Stimulated activated effector memory CD8-positive, alpha-beta T cell treated with anti-CD3 and anti-CD28 coated beads, Interleukin-12 subunit alpha, Interleukin-12 subunit beta, amount 100 ng/mL, for 72 hours (primary cell): ENCODE results near the gene NKD1.

Experiments
- ATAC-seq: fragments of 150-1000 bp; cut with Tn5 transposase; 2 replicates; pipeline ENCODE4 v1.10.0; 2021
- DNase-seq, 2 donors: peaks; one replicate each; pipeline ENCODE4 v3.0.0; 2021 to 2022; ENCODE audit warnings: low spot score in 2 of 2
- H3K27ac Mint-ChIP-seq: one replicate; pipeline ENCODE4 v1.8.0; 2022; ENCODE audit warnings: mild to moderate bottlenecking, mixed read lengths
- H3K36me3 Mint-ChIP-seq: one replicate; pipeline ENCODE4 v1.8.0; 2022; ENCODE audit warnings: mild to moderate bottlenecking, mixed read lengths
- H3K4me1 Mint-ChIP-seq: one replicate; pipeline ENCODE4 v1.8.0; 2022; ENCODE audit warnings: mixed read lengths
- H3K4me3 Mint-ChIP-seq: one replicate; pipeline ENCODE4 v1.8.0; 2022; ENCODE audit warnings: mild to moderate bottlenecking, mixed read lengths
- H3K9me3 Mint-ChIP-seq: one replicate; pipeline ENCODE4 v1.8.0; 2022; ENCODE audit warnings: mixed read lengths

Gene NKD1

DNA sequence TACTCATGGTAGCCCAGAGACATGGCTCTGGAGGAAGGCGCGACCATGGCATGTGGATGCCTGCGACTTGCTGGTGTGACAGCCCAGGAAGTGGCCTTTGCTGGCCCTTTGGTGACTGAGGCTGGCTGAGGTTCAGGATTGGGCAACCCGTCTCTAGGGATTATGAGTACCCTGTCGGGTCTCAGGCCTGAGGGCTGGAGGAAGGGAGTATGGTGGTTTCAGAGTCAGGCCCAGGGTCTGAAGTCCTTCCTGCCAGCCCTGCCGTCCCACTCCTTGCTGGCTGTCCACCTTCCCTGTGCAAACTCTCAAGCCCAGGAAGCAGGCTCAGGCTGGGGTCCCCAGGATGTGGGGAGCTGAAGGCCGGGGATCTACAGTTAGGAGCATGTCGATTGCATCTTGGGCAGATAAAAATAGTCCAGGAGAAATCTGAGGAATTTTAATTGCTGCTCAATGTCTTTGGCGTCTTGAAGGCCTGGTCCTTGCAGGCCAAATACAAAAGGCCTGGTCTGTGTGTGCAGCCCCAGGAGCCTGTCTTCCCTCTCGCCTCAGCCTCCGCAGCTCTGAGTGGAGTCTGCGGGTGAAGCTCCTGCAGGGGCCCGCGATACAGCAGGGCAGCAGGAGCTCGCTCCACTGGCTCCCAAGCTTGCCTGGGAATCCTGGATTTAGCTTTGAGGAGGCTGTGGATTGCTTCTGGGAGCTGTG lies 52.5 kb downstream of the NKD1 start:
- Mint-ChIP-seq H3K4me1 (peaks cover 22% of the 10 kb centered on the region), H3K27ac (peak overlapping the region; percentile 76), H3K9me3 (no peaks in the 10 kb centered on the region), H3K4me3 (no peak overlapping the region), H3K36me3 (no peaks in the 10 kb centered on the region)
- DNase-seq (no peak), ATAC-seq (no peak)

DNA sequence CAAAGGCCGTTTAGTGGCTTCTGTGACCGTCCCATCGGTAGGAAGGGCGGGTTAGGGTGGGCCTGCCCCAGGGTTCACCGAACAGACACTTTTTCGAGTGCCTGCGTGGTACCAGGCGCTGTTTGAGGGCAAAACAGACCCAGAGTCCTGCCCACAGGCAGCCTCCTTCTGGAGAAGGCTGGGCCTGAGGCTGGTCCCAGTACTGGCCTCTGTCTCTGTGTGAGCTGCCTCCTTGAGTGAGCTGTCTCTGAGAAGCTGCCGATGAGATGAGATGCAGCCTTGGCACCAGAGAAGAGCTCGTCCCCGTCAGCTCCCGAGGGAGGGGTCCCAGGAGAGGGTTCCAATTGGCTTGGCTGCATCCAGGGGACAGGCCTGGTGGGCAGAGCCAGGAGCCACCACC lies 53.1 kb downstream of the NKD1 start:
- DNase-seq (no peak), ATAC-seq (no peak)
- H3K4me3 Mint-ChIP-seq: no peak overlapping the region
- peaks cover 22% of the 10 kb centered on the region for H3K4me1 Mint-ChIP-seq
- no peaks in the 10 kb centered on the region for H3K36me3 Mint-ChIP-seq
- H3K9me3 Mint-ChIP-seq: no peaks in the 10 kb centered on the region
- no peak overlapping the region for H3K27ac Mint-ChIP-seq

DNA sequence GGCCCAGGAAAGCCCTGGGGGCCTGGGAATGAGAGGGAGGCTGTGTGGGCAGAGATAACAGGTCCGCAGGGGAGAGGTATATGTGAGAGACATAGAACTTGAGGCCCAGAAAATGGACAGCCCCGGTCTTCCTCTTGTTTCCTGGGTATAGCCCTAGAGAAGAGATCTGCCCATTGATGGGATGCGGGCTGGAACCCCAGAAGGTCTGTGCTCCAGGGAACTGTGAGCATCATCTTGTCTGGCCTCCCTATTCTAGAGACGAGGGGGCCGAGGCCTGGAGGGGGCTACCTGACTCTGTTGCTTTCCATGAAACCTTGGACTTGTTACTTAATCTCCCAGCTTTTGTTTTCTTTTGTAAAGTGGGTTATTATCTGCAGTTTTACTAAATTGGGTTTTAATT lies 53.9 kb downstream of the NKD1 start:
- ATAC-seq (no peak), DNase-seq (no peak)
- H3K4me3 Mint-ChIP-seq: no peak overlapping the region
- H3K27ac Mint-ChIP-seq: peak overlapping the region; percentile 74
- H3K36me3 Mint-ChIP-seq: no peaks in the 10 kb centered on the region
- H3K9me3 Mint-ChIP-seq: no peaks in the 10 kb centered on the region
- H3K4me1 Mint-ChIP-seq: peaks cover 22% of the 10 kb centered on the region

DNA sequence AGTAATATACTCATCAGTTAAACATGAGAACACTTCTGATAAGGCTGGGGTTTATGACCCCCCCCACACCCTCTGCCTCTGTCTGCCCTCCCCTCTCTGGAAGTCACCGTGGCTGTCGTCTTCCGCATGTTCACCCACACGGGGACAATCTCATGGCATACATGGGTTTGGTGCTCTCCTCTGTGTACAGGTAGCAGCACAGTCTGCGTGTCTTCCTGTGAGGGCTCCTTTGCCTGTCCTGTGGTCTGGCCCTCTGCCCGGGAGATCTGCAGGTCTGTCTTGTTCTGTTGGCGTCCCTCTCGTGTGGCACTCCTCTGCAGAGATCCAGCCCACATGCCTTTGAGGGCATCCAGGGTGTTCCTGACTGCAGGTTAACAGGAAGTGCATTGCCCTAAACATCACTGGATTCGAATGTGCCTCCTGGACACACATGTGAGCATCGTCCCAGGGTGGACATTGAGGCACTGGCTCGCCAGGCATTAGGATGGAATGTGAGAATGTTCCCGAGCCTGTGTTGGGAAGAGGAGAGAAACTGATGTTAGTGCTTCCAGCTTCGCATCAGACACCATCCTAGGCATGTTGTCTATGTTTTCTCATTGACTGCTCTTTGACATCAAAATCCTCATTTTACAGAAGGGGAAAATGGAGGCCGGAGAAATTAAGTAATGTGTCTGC lies 54.5 kb downstream of the NKD1 start:
- ATAC-seq: peak; percentile 9
- peak overlapping the region; percentile 74 for H3K27ac Mint-ChIP-seq

DNA sequence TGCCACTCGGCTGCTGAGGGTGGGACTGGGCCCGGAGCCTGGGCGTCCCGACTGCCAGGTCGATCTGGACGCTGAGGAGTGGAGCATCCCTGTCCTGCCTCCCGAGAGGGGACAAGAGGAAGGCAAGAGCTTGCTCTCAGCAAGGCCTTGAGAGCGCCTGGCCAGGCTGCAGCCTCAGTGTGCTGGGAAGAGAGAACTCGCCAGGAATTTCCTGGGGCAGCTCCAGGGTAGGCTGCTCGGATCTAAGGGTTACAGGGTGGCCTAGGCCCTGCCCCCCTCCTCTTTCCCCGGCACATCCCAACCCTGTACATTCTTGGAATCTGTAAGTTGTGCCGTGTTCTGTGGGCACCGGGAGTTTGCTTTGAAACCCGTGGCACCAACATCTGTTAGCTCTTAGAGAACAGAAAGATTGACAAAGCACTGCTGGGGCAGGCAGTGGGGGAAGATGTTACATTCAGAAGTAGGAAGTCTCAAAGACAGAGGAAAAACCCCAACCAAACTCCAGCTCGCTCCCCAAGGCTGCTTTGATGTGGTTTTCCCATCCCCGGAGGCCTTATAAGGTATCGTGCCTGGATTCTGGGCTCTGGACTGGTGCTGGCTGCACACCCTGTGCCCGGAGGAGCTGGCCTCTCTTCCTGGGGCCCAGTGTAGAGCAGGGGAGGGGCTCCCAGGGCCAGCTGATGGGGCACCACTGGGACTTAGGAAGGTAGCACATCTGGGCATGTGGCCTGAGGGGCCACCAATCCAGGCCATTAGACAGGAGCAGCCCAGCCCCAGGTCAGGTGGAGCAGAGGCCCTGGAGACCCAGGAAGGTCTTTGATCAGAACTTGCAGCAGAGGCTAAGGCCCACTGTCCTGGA lies 55.2 kb downstream of the NKD1 start:
- no peak overlapping the region for H3K4me3 Mint-ChIP-seq
- peak overlapping the region; percentile 74 for H3K27ac Mint-ChIP-seq
- no peaks in the 10 kb centered on the region for H3K9me3 Mint-ChIP-seq
- H3K4me1 Mint-ChIP-seq: peaks cover 22% of the 10 kb centered on the region
- no peaks in the 10 kb centered on the region for H3K36me3 Mint-ChIP-seq
- ATAC-seq: no peak
- DNase-seq: no peak

More for the DNA sequence above, 54.5 kb downstream of the NKD1 start:
- no peaks in the 10 kb centered on the region for H3K36me3 Mint-ChIP-seq
- H3K4me1 Mint-ChIP-seq: peaks cover 22% of the 10 kb centered on the region
- no peaks in the 10 kb centered on the region for H3K9me3 Mint-ChIP-seq
- no peak overlapping the region for H3K4me3 Mint-ChIP-seq
- DNase-seq: no peak

DNA sequence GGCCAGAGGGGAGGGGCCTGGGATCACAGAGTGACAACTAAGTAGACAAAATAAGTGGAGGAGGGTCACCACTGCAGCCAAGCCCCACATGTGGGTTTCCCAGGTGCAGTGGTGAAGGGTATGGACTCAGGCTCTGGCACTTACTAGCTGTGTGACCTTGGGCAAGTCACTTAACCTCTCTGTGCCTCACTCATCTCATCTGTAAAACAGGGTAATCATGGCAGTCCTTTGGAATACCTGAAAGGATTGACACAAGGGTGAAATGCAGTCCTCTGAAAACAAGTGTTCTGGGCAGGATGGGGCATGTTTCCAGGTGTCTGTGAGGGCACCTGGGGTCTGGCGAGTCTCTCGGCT lies 55.8 kb downstream of the NKD1 start:
- H3K36me3 Mint-ChIP-seq: no peaks in the 10 kb centered on the region
- peak overlapping the region; percentile 74 for H3K27ac Mint-ChIP-seq
- no peak for DNase-seq
- H3K4me1 Mint-ChIP-seq: peaks cover 22% of the 10 kb centered on the region
- no peak for ATAC-seq
- no peak overlapping the region for H3K4me3 Mint-ChIP-seq
- H3K9me3 Mint-ChIP-seq: no peaks in the 10 kb centered on the region

DNA sequence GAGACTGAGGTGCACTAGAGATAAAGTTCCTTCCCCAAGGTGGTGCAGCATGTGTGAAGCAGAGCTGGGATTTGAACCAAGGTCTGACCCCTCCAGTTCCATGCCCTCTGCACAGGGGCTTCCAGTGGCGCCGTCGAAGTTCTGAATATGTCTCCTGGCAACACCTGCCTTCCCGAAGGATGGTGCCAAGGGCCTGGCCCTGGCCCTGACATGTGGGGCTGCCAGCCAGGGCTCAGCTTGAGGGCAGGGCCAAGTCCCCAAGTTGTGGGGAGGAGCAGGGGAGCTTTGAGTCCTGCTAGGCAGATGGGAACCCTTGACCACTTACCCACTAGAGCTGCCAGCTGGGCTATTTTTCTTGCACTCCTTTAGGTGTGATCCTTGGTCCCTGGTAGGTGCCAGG lies 56.4 kb downstream of the NKD1 start:
- no peaks in the 10 kb centered on the region for H3K36me3 Mint-ChIP-seq
- DNase-seq (no peak), ATAC-seq (no peak)
- H3K4me3 Mint-ChIP-seq: no peak overlapping the region
- no peak overlapping the region for H3K27ac Mint-ChIP-seq
- no peaks in the 10 kb centered on the region for H3K9me3 Mint-ChIP-seq
- peaks cover 22% of the 10 kb centered on the region for H3K4me1 Mint-ChIP-seq

DNA sequence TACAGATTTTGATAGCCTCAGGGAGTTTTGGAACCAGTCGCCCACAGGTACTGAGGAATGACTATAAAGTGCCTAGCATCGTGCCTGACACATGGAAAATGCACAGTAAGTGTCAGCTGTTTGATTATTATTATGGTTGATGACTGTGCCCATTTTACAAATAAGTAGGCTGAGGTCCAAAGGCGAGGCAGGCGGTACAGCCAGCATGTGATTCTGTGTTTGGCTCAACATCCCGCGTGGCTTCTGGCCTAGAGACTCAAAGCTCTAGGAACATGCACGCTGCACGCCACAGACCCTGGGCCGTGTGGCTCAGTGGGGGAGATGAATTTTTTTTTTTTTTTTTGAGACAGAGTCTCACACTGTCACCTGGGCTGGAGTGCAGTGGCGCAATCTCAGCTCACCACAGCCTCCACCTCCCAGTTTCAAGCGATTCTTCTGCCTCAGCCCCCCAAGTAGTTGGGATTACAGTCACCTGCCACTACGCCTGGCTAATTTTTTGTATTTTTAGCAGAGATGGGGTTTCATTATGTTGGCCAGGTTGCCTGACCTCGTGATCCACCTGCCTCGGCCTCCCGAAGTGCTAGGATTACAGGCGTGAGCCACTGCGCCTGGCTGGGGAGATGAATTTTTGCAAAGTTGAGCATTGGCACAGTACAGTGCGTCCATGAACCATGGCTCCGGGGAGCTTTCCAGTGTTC lies 57.7 kb downstream of the NKD1 start:
- Mint-ChIP-seq H3K4me3 (no peak overlapping the region), H3K27ac (no peak overlapping the region), H3K36me3 (no peaks in the 10 kb centered on the region), H3K4me1 (peaks cover 22% of the 10 kb centered on the region), H3K9me3 (no peaks in the 10 kb centered on the region)
- no peak for ATAC-seq
- no peak for DNase-seq

DNA sequence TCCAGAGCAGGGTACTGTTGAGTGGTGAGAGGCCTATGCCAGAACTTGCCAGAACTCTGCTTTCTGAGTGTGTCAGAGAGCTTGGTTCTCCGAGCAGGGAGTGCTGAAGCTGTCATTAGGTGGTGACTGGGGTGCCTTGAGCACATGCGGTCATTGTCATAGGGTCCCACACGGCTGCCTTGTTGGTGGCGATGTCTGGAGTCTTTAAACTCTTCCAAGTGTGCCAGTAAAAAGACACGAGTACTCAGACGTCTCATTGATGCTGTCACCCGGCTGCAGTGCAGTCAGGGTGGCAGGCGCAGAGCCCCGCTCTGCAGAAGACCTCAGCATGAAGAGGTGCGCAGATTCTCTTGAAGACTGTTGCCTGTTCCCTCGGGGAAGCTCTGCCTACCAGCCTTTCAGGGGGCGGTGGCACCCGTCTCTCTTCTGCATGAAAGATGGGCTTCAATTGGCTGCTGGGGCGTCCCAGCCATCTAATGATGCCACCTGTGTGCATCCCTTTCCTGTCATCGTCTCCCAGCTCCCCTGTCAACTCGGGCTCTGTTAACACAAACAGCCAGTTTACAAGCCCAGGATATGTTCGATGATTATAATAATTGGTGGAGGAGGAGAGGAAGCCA lies 58.3 kb downstream of the NKD1 start:
- Mint-ChIP-seq H3K36me3 (no peaks in the 10 kb centered on the region), H3K27ac (no peak overlapping the region), H3K4me1 (peaks cover 24% of the 10 kb centered on the region), H3K4me3 (no peak overlapping the region), H3K9me3 (no peaks in the 10 kb centered on the region)
- DNase-seq: no peak
- ATAC-seq: no peak

DNA sequence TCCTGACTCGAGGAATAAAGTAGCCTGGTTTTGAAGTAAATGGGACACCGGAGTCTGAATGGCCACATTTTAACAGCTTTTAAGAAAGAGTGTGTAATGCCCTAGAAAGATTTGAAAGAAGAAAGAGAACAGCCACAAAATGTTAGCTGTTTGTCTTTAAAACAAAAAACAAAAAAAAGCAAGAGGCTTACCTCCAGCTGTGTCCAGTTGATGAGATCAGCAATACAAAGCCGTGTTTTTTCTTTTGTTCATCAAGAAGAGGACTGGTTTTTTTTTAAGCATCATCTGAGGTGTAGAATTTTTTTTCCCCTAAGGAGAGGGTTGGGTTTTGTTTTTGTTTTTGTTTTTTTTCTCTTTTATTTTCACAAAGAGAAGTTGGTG lies 58.8 kb downstream of the NKD1 start:
- H3K36me3 Mint-ChIP-seq: no peaks in the 10 kb centered on the region
- H3K9me3 Mint-ChIP-seq: no peaks in the 10 kb centered on the region
- no peak for ATAC-seq
- no peak for DNase-seq
- H3K4me1 Mint-ChIP-seq: peaks cover 23% of the 10 kb centered on the region
- no peak overlapping the region for H3K4me3 Mint-ChIP-seq
- H3K27ac Mint-ChIP-seq: no peak overlapping the region

DNA sequence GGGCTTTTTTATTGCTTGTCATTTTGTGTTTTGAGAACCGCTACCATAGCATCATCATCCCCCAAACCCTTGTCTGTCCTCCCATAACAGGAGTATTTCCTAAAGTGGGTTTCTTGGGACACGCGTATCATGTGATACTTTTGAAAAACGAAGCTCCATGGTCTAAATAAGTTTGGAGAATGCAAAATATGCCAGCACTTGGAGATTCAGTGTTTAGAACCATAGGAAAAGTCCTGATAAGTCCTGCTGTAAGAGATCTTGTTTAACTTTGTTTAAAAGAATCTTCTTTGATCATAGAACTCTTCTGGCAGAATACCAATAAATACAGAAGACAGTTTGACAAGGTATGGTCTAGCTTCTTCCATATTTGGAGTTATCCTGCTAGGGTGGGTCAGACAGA lies 59.3 kb downstream of the NKD1 start:
- Mint-ChIP-seq H3K4me1 (peaks cover 21% of the 10 kb centered on the region), H3K9me3 (no peaks in the 10 kb centered on the region)
- ATAC-seq: no peak

DNA sequence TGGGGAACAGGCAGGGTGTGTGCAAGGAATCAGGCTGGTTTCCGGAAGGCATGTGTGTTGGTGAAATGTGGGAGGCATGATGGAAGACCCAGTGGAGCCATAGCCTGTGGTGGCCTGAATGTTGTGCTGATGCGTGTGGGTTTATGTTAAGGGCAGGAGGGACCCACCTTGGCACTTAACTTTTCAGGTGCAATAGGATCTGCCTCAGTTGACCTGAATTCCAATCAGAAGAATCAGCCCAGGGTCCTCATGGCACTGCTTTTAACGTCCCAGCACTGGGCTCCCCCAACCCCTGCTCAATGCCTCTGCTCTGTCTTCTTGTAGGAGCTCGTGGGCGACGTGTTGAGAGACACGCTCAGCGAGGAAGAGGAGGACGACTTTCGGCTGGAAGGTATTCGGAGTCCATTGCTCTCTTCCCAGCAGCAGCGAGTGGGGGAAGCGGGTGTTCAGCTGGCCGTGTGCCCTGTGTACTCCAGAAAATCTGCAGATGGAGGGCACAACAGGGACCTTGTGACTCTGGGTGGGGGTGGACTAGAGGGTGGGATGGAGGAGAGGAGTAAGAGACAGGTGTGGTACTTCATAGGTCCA lies 59.9 kb downstream of the NKD1 start:
- no peak for ATAC-seq
- no peaks in the 10 kb centered on the region for H3K36me3 Mint-ChIP-seq
- DNase-seq: no peak
- peaks cover 21% of the 10 kb centered on the region for H3K4me1 Mint-ChIP-seq
- H3K9me3 Mint-ChIP-seq: no peaks in the 10 kb centered on the region
- peak overlapping the region; percentile 52 for H3K27ac Mint-ChIP-seq
- no peak overlapping the region for H3K4me3 Mint-ChIP-seq

More for the DNA sequence above, 59.3 kb downstream of the NKD1 start:
- DNase-seq: no peak
- H3K27ac Mint-ChIP-seq: no peak overlapping the region
- H3K36me3 Mint-ChIP-seq: no peaks in the 10 kb centered on the region
- H3K4me3 Mint-ChIP-seq: no peak overlapping the region

DNA sequence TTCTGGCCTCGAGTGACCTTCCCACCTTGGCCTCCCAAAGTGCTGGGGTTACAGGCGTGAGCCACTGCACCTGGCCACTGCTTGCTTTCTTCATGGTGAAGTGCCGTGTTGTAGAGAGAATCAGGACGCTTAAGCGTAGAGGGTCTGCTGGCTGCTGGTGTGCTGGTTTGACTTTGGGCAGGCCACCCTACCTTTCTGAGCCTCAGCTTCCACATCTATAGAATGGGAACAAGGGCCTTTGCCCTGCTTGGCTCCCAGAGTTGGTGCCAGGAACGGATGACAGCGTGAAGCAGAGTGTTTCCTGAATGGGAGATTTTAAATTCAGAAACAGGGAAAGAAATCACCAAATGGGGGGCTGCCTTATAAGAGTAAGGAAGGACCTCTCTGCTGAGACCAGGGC lies 60.9 kb downstream of the NKD1 start:
- ATAC-seq: no peak
- Mint-ChIP-seq H3K27ac (no peak overlapping the region), H3K4me1 (peaks cover 14% of the 10 kb centered on the region), H3K4me3 (no peak overlapping the region), H3K36me3 (no peaks in the 10 kb centered on the region), H3K9me3 (no peaks in the 10 kb centered on the region)
- no peak for DNase-seq

DNA sequence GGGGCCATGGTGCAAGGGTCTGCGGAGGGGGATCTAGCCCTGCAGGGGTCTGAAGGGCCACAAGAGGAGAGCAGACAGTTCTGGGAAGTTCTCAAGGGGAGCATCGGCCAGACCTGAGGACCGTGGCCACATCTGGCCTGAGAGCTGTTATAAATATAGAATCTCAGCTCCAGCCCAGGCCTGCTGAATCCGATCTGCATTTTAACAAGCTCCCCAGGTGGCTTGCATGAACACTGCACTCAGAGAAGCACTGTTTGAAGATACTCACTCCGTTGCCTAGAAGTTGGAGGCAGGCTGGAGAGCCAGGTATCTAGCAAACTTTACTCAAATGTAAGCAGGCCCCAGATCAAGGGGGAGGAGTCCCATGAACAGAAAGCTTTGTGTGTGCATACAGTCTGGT lies 61.3 kb downstream of the NKD1 start:
- Mint-ChIP-seq H3K9me3 (no peaks in the 10 kb centered on the region), H3K4me1 (peaks cover 14% of the 10 kb centered on the region), H3K36me3 (no peaks in the 10 kb centered on the region), H3K4me3 (no peak overlapping the region), H3K27ac (no peak overlapping the region)
- ATAC-seq: no peak
- no peak for DNase-seq
